A549 treated with RU486 at 1 μM for 4 hours (cell line): Measurements from ENCODE around the gene POLR3H. TPM values are rescaled to one million over a fixed set of nuclear protein-coding genes. Genes with fewer than 3 reads are reported as not detected.

Experiments used
- total RNA-seq: library from RNA; stranded (reverse); fragments of 200-300 nt; extraction: Qiagen RNA extraction; gene quantifications from 5 replicates; pipeline ENCODE4 v1.2.3, GENCODE V29; 2022; ENCODE audit warnings: low read depth

The POLR3H gene, protein sequence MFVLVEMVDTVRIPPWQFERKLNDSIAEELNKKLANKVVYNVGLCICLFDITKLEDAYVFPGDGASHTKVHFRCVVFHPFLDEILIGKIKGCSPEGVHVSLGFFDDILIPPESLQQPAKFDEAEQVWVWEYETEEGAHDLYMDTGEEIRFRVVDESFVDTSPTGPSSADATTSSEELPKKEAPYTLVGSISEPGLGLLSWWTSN
- 26.2 to 48.8 TPM (median 44.7 TPM) in 5 replicates for total RNA-seq

DNA sequence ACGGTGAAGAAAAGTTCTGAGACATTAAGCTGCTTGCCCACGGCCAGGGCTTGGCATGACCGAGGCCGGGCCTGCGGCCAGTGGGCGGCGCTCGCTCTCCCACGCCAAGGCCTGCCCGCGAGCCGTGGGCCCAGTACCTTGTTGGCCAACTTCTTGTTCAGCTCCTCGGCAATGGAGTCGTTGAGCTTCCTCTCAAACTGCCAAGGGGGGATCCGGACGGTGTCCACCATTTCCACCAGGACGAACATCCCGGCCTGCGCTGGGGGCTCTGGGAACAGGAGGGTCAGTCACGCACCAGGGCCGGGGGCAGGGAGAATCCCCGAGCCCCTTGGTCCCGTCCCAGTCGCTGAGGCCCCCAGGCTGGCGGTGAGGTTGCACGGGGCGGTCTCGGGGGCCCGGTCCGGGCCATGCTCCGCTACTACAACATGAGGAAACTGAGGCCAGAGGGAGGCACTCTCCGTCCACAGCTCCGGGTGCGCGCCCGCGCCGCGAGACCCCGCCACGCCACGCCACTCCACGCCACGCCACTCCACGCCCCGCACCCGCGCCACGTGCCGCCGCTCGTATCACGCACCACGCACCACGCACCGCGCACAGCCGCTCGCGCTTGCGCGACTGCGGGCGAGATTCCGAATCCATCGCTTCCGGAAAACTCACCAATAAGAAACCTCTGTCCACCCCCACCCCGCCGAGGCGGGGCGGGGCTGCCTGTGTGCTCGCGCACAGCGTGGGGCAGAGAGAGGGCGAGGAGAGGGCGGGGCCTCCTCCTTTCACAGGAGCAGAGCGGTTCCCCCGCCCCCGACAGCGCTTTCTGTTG, at the start of gene POLR3H:
Gene POLR3H, minus strand, starts transcription at position 617 of the 817 bp plus-strand sequence. Its CDS starts 369 bp downstream, at position 248.

DNA sequence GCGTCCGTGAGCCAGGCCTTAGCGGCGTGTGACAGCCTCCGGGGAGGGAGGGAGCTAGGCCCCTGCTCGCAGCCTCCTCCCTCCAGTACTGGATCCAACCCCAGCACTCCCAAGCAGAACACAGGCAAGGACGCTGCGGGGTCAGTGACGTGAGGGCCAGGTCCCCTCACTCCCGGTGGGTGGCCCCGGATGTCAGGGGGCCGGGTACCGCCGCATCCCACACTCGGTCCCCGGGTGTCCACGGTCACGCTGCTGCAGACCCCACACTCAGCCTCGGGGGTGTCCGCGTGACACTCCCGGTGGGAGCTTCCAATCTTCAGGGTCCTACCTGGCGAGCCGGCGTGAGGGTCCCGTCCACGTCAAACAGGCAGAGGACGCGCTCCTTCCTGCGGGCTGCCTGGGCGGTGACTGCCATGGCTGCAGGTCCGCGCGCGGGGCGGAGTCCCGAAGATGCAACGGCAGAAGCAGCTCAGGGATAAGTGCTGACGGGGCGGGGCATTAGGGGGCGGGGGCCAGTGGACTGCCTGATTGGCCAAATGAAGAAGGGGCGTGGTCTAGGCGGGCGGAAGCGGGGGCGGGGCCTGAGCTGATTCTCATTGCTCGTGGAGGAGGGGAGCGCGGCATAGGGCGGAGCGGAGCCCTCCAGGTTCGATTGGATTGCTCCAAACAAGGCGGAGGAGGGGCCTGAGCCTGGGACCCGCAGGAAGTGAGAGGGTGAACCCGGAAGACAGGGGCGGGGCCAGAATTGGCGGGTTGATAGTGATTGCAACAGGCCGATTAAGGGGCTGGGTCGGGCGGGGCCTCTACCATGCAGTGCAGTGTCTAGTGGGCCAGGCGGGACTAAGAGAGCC, 45.3 kb upstream of the POLR3H start, which contains the start of gene PMM1:
Gene PMM1, minus strand, starts transcription at position 450 of the 851 bp plus-strand sequence. Its CDS starts 35 bp downstream, at position 415.

Other genes starting within 250 kb of the POLR3H start
- gene ZC3H7B, start 242.9 kb downstream of the POLR3H start, total RNA-seq = 18.9 to 26.1 TPM (median 23.2 TPM) in 5 replicates
- 0.90 to 1.1 TPM (median 1.0 TPM) in 5 replicates for gene TEF, start 162.5 kb downstream of the POLR3H start, total RNA-seq
- 20.1 to 23.4 TPM (median 22.5 TPM) in 5 replicates for gene TOB2, start 97.7 kb downstream of the POLR3H start, total RNA-seq
- gene PHF5A, start 75.8 kb downstream of the POLR3H start, total RNA-seq = 64.1 to 87.8 TPM (median 66.1 TPM) in 5 replicates
- 42.4 to 48.5 TPM (median 44.6 TPM) in 5 replicates for gene ACO2, start 75.4 kb downstream of the POLR3H start, total RNA-seq
- 1.9 to 3.2 TPM (median 2.5 TPM) in 5 replicates for gene CSDC2, start 16.5 kb upstream of the POLR3H start, total RNA-seq
- 25.2 to 32.9 TPM (median 28.3 TPM) in 5 replicates for gene PMM1, start 45.4 kb upstream of the POLR3H start, total RNA-seq
- 14.7 to 18.0 TPM (median 16.1 TPM) in 5 replicates for gene DESI1, start 76.6 kb upstream of the POLR3H start, total RNA-seq
- 289 to 347 TPM (median 312 TPM) in 5 replicates for gene XRCC6, start 76.8 kb upstream of the POLR3H start, total RNA-seq
- 117 to 239 TPM (median 170 TPM) in 5 replicates for gene SNU13, start 144.4 kb upstream of the POLR3H start, total RNA-seq
- 0.08 TPM in 1 of 5 replicates, not detected in the others for gene MEI1, start 155.0 kb upstream of the POLR3H start, total RNA-seq